ENCODE results near the gene NAIF1.

NAIF1 gene

GRCh38 chr9:128092199-128092977 is 25.3 kb upstream of the NAIF1 start:
- no peak overlapping the region for H3K27ac ChIP-seq (ENCODE audit: low read depth, low read length)

GRCh38 chr9:128091571-128091970 is 24.5 kb upstream of the NAIF1 start:
- Histone ChIP-seq H3K4me3 (ENCODE audit: low read depth, low read length) (no peak overlapping the region), H3K27me3 (ENCODE audit: control insufficient read depth, insufficient read depth, low read length) (no peaks in the 10 kb centered on the region), H3K9ac (ENCODE audit: low read length) (no peak overlapping the region), H3K36me3 (ENCODE audit: control insufficient read depth, insufficient read depth, low read length) (no peaks in the 10 kb centered on the region), H3K9me3 (ENCODE audit: control insufficient read depth, insufficient read depth, low read depth, low read length) (no peaks in the 10 kb centered on the region), H3K27ac (ENCODE audit: low read depth, low read length) (no peak overlapping the region), H3K4me1 (ENCODE audit: control insufficient read depth, insufficient read depth, low read length) (peaks cover 3% of the 10 kb centered on the region; the same call in 1 of the 2 replicates)

More at GRCh38 chr9:128092199-128092977, 25.3 kb upstream of the NAIF1 start:
- Histone ChIP-seq H3K4me3 (ENCODE audit: low read depth, low read length) (no peak overlapping the region), H3K9ac (ENCODE audit: low read length) (no peak overlapping the region), H3K4me1 (ENCODE audit: control insufficient read depth, insufficient read depth, low read length) (peaks cover 10% of the 10 kb centered on the region), H3K27me3 (ENCODE audit: control insufficient read depth, insufficient read depth, low read length) (no peaks in the 10 kb centered on the region), H3K9me3 (ENCODE audit: control insufficient read depth, insufficient read depth, low read depth, low read length) (no peaks in the 10 kb centered on the region), H3K36me3 (ENCODE audit: control insufficient read depth, insufficient read depth, low read length) (no peaks in the 10 kb centered on the region)

- Histone ChIP-seq H3K36me3 (ENCODE audit: control insufficient read depth, insufficient read depth, low read length) (no peaks in the 10 kb centered on the region), H3K9ac (ENCODE audit: low read length) (no peak overlapping the region), H3K4me1 (ENCODE audit: control insufficient read depth, insufficient read depth, low read length) (peaks cover 3% of the 10 kb centered on the region; the same call in 1 of the 2 replicates), H3K4me3 (ENCODE audit: low read depth, low read length) (no peak overlapping the region), H3K27me3 (ENCODE audit: control insufficient read depth, insufficient read depth, low read length) (no peaks in the 10 kb centered on the region), H3K27ac (ENCODE audit: low read depth, low read length) (no peak overlapping the region), H3K9me3 (ENCODE audit: control insufficient read depth, insufficient read depth, low read depth, low read length) (no peaks in the 10 kb centered on the region)
Observed at GRCh38 chr9:128091144-128091543, 24.0 kb upstream of the NAIF1 start.

- H3K4me3 ChIP-seq (ENCODE audit: low read depth, low read length), result no peak overlapping the region
- peaks cover 3% of the 10 kb centered on the region; the same call in 1 of the 2 replicates for H3K4me1 ChIP-seq (ENCODE audit: control insufficient read depth, insufficient read depth, low read length)
- no peaks in the 10 kb centered on the region for H3K36me3 ChIP-seq (ENCODE audit: control insufficient read depth, insufficient read depth, low read length)
- H3K27me3 ChIP-seq (ENCODE audit: control insufficient read depth, insufficient read depth, low read length), result no peaks in the 10 kb centered on the region
- H3K9ac ChIP-seq (ENCODE audit: low read length), result no peak overlapping the region
- no peaks in the 10 kb centered on the region for H3K9me3 ChIP-seq (ENCODE audit: control insufficient read depth, insufficient read depth, low read depth, low read length)
- no peak overlapping the region for H3K27ac ChIP-seq (ENCODE audit: low read depth, low read length)
Observed at GRCh38 chr9:128089299-128089698, 22.2 kb upstream of the NAIF1 start.

GRCh38 chr9:128088253-128088945 is 21.3 kb upstream of the NAIF1 start:
- Histone ChIP-seq H3K9ac (ENCODE audit: low read length) (no peak overlapping the region), H3K9me3 (ENCODE audit: control insufficient read depth, insufficient read depth, low read depth, low read length) (no peaks in the 10 kb centered on the region), H3K4me3 (ENCODE audit: low read depth, low read length) (no peak overlapping the region), H3K36me3 (ENCODE audit: control insufficient read depth, insufficient read depth, low read length) (no peaks in the 10 kb centered on the region), H3K4me1 (ENCODE audit: control insufficient read depth, insufficient read depth, low read length) (peaks cover 3% of the 10 kb centered on the region; the same call in 1 of the 2 replicates), H3K27me3 (ENCODE audit: control insufficient read depth, insufficient read depth, low read length) (no peaks in the 10 kb centered on the region), H3K27ac (ENCODE audit: low read depth, low read length) (no peak overlapping the region)

GRCh38 chr9:128087262-128087661 is 20.1 kb upstream of the NAIF1 start:
- Histone ChIP-seq H3K9me3 (ENCODE audit: control insufficient read depth, insufficient read depth, low read depth, low read length) (no peaks in the 10 kb centered on the region), H3K36me3 (ENCODE audit: control insufficient read depth, insufficient read depth, low read length) (no peaks in the 10 kb centered on the region), H3K9ac (ENCODE audit: low read length) (no peak overlapping the region), H3K27me3 (ENCODE audit: control insufficient read depth, insufficient read depth, low read length) (no peaks in the 10 kb centered on the region), H3K27ac (ENCODE audit: low read depth, low read length) (no peak overlapping the region), H3K4me3 (ENCODE audit: low read depth, low read length) (no peak overlapping the region), H3K4me1 (ENCODE audit: control insufficient read depth, insufficient read depth, low read length) (peaks cover 3% of the 10 kb centered on the region; the same call in 1 of the 2 replicates)

GRCh38 chr9:128085943-128086342 is 18.8 kb upstream of the NAIF1 start:
- Histone ChIP-seq H3K27me3 (ENCODE audit: control insufficient read depth, insufficient read depth, low read length) (no peaks in the 10 kb centered on the region), H3K4me1 (ENCODE audit: control insufficient read depth, insufficient read depth, low read length) (peaks cover 10% of the 10 kb centered on the region; the same call in 1 of the 2 replicates), H3K9me3 (ENCODE audit: control insufficient read depth, insufficient read depth, low read depth, low read length) (no peaks in the 10 kb centered on the region), H3K36me3 (ENCODE audit: control insufficient read depth, insufficient read depth, low read length) (no peaks in the 10 kb centered on the region), H3K27ac (ENCODE audit: low read depth, low read length) (no peak overlapping the region), H3K9ac (ENCODE audit: low read length) (no peak overlapping the region), H3K4me3 (ENCODE audit: low read depth, low read length) (no peak overlapping the region)

- Histone ChIP-seq H3K4me1 (ENCODE audit: control insufficient read depth, insufficient read depth, low read length) (peaks cover 11% of the 10 kb centered on the region; the same call in 1 of the 2 replicates), H3K27me3 (ENCODE audit: control insufficient read depth, insufficient read depth, low read length) (no peaks in the 10 kb centered on the region), H3K9ac (ENCODE audit: low read length) (no peak overlapping the region), H3K4me3 (ENCODE audit: low read depth, low read length) (no peak overlapping the region), H3K9me3 (ENCODE audit: control insufficient read depth, insufficient read depth, low read depth, low read length) (no peaks in the 10 kb centered on the region), H3K27ac (ENCODE audit: low read depth, low read length) (no peak overlapping the region), H3K36me3 (ENCODE audit: control insufficient read depth, insufficient read depth, low read length) (no peaks in the 10 kb centered on the region)
Observed at GRCh38 chr9:128084746-128085145, 17.6 kb upstream of the NAIF1 start.

- H3K36me3 ChIP-seq (ENCODE audit: control insufficient read depth, insufficient read depth, low read length), result no peaks in the 10 kb centered on the region
- peak overlapping the region; percentile 48; the same call in 1 of the 2 replicates for H3K27ac ChIP-seq (ENCODE audit: low read depth, low read length)
- no peaks in the 10 kb centered on the region for H3K27me3 ChIP-seq (ENCODE audit: control insufficient read depth, insufficient read depth, low read length)
- peaks cover 25% of the 10 kb centered on the region for H3K4me1 ChIP-seq (ENCODE audit: control insufficient read depth, insufficient read depth, low read length)
- no peak overlapping the region for H3K4me3 ChIP-seq (ENCODE audit: low read depth, low read length)
- H3K9me3 ChIP-seq (ENCODE audit: control insufficient read depth, insufficient read depth, low read depth, low read length), result no peaks in the 10 kb centered on the region
- H3K9ac ChIP-seq (ENCODE audit: low read length), result no peak overlapping the region
Observed at GRCh38 chr9:128082151-128082550, 15.0 kb upstream of the NAIF1 start.

GRCh38 chr9:128081056-128081455 is 13.9 kb upstream of the NAIF1 start:
- Histone ChIP-seq H3K4me1 (ENCODE audit: control insufficient read depth, insufficient read depth, low read length) (peaks cover 25% of the 10 kb centered on the region), H3K9ac (ENCODE audit: low read length) (no peak overlapping the region), H3K27ac (ENCODE audit: low read depth, low read length) (0 out of 2 replicates have a peak overlapping the region, but pooled peaks have one; percentile 8)

GRCh38 chr9:128080206-128080605 is 13.1 kb upstream of the NAIF1 start:
- Histone ChIP-seq H3K4me3 (ENCODE audit: low read depth, low read length) (no peak overlapping the region), H3K27ac (ENCODE audit: low read depth, low read length) (no peak overlapping the region), H3K36me3 (ENCODE audit: control insufficient read depth, insufficient read depth, low read length) (no peaks in the 10 kb centered on the region; the same call in 1 of the 2 replicates), H3K27me3 (ENCODE audit: control insufficient read depth, insufficient read depth, low read length) (no peaks in the 10 kb centered on the region), H3K9me3 (ENCODE audit: control insufficient read depth, insufficient read depth, low read depth, low read length) (no peaks in the 10 kb centered on the region), H3K4me1 (ENCODE audit: control insufficient read depth, insufficient read depth, low read length) (peaks cover 25% of the 10 kb centered on the region), H3K9ac (ENCODE audit: low read length) (no peak overlapping the region)

More at GRCh38 chr9:128081056-128081455, 13.9 kb upstream of the NAIF1 start:
- H3K27me3 ChIP-seq (ENCODE audit: control insufficient read depth, insufficient read depth, low read length), result no peaks in the 10 kb centered on the region
- no peaks in the 10 kb centered on the region; the same call in 1 of the 2 replicates for H3K36me3 ChIP-seq (ENCODE audit: control insufficient read depth, insufficient read depth, low read length)
- no peaks in the 10 kb centered on the region for H3K9me3 ChIP-seq (ENCODE audit: control insufficient read depth, insufficient read depth, low read depth, low read length)
- no peak overlapping the region for H3K4me3 ChIP-seq (ENCODE audit: low read depth, low read length)
